GM20431 (cell line): ENCODE data around the gene MDM2.
"Not testable (repeated sequence)": the region's sequence is repeated elsewhere in the genome, so short reads cannot be mapped to it uniquely, and the experiment has no call there.

Experiments
- in situ Hi-C: fragments of 300-500 bp; cut with MseI, MboI; formaldehyde crosslinking; loops from one replicate; pipeline ENCODE4 v1.15.0; 2020; ENCODE audit warnings: low sequenced_read_pairs; ENCODE audit not compliant: unreplicated experiment

MDM2 gene

GRCh38 chr12:68785358-68785757 is 22.6 kb upstream of the MDM2 start:
- in situ Hi-C loops = no loop called here

GRCh38 chr12:68785823-68786222 is 22.2 kb upstream of the MDM2 start:
- in situ Hi-C loops = no loop called here

- in situ Hi-C loops = no loop called here
Measured at GRCh38 chr12:68786929-68787328, 21.0 kb upstream of the MDM2 start.

GRCh38 chr12:68788554-68789143 is 19.3 kb upstream of the MDM2 start:
- in situ Hi-C loops = no loop called here

GRCh38 chr12:68789144-68789878 is 18.7 kb upstream of the MDM2 start:
- in situ Hi-C loops = no loop called here

GRCh38 chr12:68790081-68790951 is 17.7 kb upstream of the MDM2 start:
- in situ Hi-C loops = no loop called here

- in situ Hi-C loops = no loop called here
Measured at GRCh38 chr12:68790952-68791234, 17.1 kb upstream of the MDM2 start.

GRCh38 chr12:68791897-68792481 is 16.0 kb upstream of the MDM2 start:
- in situ Hi-C loops = no loop called here

- in situ Hi-C loops = no loop called here
Measured at GRCh38 chr12:68792952-68793351, 15.0 kb upstream of the MDM2 start.

GRCh38 chr12:68793436-68793835 is 14.5 kb upstream of the MDM2 start:
- in situ Hi-C loops = no loop called here

- in situ Hi-C loops = no loop called here
Measured at GRCh38 chr12:68793975-68794652, 13.9 kb upstream of the MDM2 start.

- in situ Hi-C loops = no loop called here
Measured at GRCh38 chr12:68794653-68795251, 13.2 kb upstream of the MDM2 start.

GRCh38 chr12:68796399-68796798 is 11.6 kb upstream of the MDM2 start:
- in situ Hi-C loops = no loop called here

GRCh38 chr12:68798882-68799234 is 9.1 kb upstream of the MDM2 start:
- in situ Hi-C loops = no loop called here

GRCh38 chr12:68800294-68800693 is 7.7 kb upstream of the MDM2 start:
- in situ Hi-C loops = no loop called here

GRCh38 chr12:68801124-68801523 is 6.9 kb upstream of the MDM2 start:
- in situ Hi-C loops = not testable (repeated sequence)

- in situ Hi-C loops = not testable (repeated sequence)
Measured at GRCh38 chr12:68802372-68802745, 5.6 kb upstream of the MDM2 start.

GRCh38 chr12:68802911-68803651 is 4.9 kb upstream of the MDM2 start:
- in situ Hi-C loops = not testable (repeated sequence)

- in situ Hi-C loops = no loop called here
Measured at GRCh38 chr12:68803948-68804656, 3.9 kb upstream of the MDM2 start.
